OCI-LY1 (cell line): ENCODE data around the gene NUBPL.

Source experiments
- EZH2 ChIP-seq: fragments of 200-600 bp; sonication (generic), shearing (Covaris generic); IDR thresholded peaks from 2 replicates; pipeline ENCODE4 v1.8.0; 2017; ENCODE audit warnings: borderline replicate concordance, mixed run types, mild to moderate bottlenecking, antibody characterized with exemption, low read length, moderate library complexity, mixed read lengths
- TF ChIP-seq, protein P1 (sequence below): fragments of 200-600 bp; sonication (generic), shearing (Covaris generic); IDR thresholded peaks from 2 replicates; pipeline ENCODE4 v1.5.1; 2017; ENCODE audit warnings: mild to moderate bottlenecking, antibody characterized with exemption, low read length, moderate library complexity, mixed read lengths

DNA sequence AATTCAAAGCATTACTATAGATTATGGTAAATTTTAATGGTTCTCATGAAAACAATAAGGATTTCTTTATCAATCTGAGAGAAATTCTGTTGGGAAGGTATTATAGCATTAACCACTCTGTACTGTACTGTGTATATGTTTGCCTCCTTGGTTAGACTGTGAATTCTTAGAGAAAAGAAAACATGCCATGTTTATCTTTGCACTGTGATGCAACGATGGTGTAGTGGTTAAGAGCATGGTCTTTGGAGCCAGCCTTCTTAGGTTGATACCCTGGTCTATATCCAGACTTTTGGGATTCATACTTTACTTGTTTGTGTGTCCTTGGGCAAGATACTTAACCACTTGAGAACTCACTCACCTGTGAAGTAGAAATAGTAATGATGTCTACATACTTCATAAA, 32.2 kb upstream of the NUBPL start:
- no peak for TF ChIP-seq EZH2
- TF ChIP-seq, protein P1, sequence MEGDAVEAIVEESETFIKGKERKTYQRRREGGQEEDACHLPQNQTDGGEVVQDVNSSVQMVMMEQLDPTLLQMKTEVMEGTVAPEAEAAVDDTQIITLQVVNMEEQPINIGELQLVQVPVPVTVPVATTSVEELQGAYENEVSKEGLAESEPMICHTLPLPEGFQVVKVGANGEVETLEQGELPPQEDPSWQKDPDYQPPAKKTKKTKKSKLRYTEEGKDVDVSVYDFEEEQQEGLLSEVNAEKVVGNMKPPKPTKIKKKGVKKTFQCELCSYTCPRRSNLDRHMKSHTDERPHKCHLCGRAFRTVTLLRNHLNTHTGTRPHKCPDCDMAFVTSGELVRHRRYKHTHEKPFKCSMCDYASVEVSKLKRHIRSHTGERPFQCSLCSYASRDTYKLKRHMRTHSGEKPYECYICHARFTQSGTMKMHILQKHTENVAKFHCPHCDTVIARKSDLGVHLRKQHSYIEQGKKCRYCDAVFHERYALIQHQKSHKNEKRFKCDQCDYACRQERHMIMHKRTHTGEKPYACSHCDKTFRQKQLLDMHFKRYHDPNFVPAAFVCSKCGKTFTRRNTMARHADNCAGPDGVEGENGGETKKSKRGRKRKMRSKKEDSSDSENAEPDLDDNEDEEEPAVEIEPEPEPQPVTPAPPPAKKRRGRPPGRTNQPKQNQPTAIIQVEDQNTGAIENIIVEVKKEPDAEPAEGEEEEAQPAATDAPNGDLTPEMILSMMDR: no peak
